Measurements from ENCODE around the gene KCNT1. TPM values are rescaled to one million over a fixed set of nuclear protein-coding genes. Genes with fewer than 3 reads are reported as not detected.

The KCNT1 gene
- total RNA-seq, 1 experiment from 2014 or later = 0.68 TPM

DNA sequence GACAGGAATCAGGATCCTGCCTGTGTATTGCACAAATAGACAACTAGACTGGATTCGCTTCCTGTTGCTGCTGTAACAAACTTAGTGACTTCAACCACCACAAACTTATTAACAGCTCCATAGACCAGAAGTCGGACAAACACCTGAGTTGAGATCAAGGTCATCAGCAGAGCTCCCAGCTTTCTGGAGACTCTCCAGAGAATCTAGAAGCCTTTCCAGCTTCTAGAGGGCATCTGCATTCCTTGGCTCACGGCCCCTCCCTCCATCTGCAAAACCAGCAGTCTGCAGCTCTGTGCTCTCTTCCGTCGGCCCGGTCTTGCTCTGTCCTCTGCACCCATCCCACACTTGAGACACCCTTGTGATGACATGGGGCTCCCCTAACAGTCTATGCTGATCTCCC is 99.1 kb downstream of the KCNT1 start:
- H3K9ac ChIP-seq (ENCODE audit: extremely low read depth, insufficient read length, low read length) = no peak overlapping the region
- H3K79me1 ChIP-seq (ENCODE audit: insufficient read depth, low read depth, low read length, poor library complexity, severe bottlenecking) = no peaks in the 10 kb centered on the region
- H3K9me3 ChIP-seq (ENCODE audit: control insufficient read depth, low read depth, low read length) = no peaks in the 10 kb centered on the region
- no peak overlapping the region for H4K5ac ChIP-seq (ENCODE audit: insufficient read length, low read depth, low read length)
- Mint-ChIP-seq H3K9me3 (no peaks in the 10 kb centered on the region; a peak in 1 of 5 replicates), H3K36me3 (ENCODE audit: insufficient read depth in 1 of 3, low read depth in 3 of 3) (no peaks in the 10 kb centered on the region), H3K4me3 (no peak overlapping the region), H3K27ac (no peak overlapping the region), H3K4me1 (peaks cover 10 to 23% of the 10 kb centered on the region in 2 experiments), H3K27me3 (ENCODE audit: low read depth) (no peaks in the 10 kb centered on the region; the same call in 1 of the 2 replicates)
- H3K79me2 ChIP-seq (ENCODE audit: insufficient read depth, low read length) = no peaks in the 10 kb centered on the region
- H3K27me3 ChIP-seq (ENCODE audit: insufficient read depth, low read length) = no peaks in the 10 kb centered on the region
- H3K27ac ChIP-seq (ENCODE audit: insufficient read length, low read depth, low read length) = no peak overlapping the region
- no peak overlapping the region for H2BK12ac ChIP-seq (ENCODE audit: insufficient read length, low read depth, low read length)
- no peak overlapping the region for H3K18ac ChIP-seq (ENCODE audit: insufficient read length, low read depth, low read length)
- no CpG with 5 or more reads among the region's 6 CpGs for WGBS (ENCODE audit: extremely low coverage, insufficient read length, low lambda C conversion rate)
- H2AK5ac ChIP-seq (ENCODE audit: insufficient read length, low read length) = no peak overlapping the region
- H4K20me1 ChIP-seq (ENCODE audit: control insufficient read depth, insufficient read depth, insufficient read length) = no peaks in the 10 kb centered on the region
- H3K4me1 ChIP-seq (ENCODE audit: insufficient read depth, low read length) = no peaks in the 10 kb centered on the region
- DNase-seq = no peak
- no peak overlapping the region for H2BK20ac ChIP-seq (ENCODE audit: low read depth, low read length, poor library complexity, severe bottlenecking)
- no peak overlapping the region for H3K4me2 ChIP-seq (ENCODE audit: insufficient read depth, insufficient read length, low read length)
- no peak overlapping the region for H3K23ac ChIP-seq (ENCODE audit: insufficient read length, low read depth, low read length)
- no peaks in the 10 kb centered on the region for H3K23me2 ChIP-seq (ENCODE audit: insufficient read length, low read depth, low read length, poor library complexity, severe bottlenecking)
- TF ChIP-seq, protein P1, sequence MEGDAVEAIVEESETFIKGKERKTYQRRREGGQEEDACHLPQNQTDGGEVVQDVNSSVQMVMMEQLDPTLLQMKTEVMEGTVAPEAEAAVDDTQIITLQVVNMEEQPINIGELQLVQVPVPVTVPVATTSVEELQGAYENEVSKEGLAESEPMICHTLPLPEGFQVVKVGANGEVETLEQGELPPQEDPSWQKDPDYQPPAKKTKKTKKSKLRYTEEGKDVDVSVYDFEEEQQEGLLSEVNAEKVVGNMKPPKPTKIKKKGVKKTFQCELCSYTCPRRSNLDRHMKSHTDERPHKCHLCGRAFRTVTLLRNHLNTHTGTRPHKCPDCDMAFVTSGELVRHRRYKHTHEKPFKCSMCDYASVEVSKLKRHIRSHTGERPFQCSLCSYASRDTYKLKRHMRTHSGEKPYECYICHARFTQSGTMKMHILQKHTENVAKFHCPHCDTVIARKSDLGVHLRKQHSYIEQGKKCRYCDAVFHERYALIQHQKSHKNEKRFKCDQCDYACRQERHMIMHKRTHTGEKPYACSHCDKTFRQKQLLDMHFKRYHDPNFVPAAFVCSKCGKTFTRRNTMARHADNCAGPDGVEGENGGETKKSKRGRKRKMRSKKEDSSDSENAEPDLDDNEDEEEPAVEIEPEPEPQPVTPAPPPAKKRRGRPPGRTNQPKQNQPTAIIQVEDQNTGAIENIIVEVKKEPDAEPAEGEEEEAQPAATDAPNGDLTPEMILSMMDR (conservative IDR thresholded peaks at IDR 0.05) = no peak
- H3T11ph ChIP-seq (ENCODE audit: low read length) = no peak overlapping the region
- H3K14ac ChIP-seq (ENCODE audit: insufficient read depth, low read length) = no peak overlapping the region
- no peak overlapping the region for H4K91ac ChIP-seq (ENCODE audit: insufficient read length, low read depth, low read length)
- no peak overlapping the region for H2BK5ac ChIP-seq (ENCODE audit: insufficient read length, low read length)
- H2BK15ac ChIP-seq (ENCODE audit: low read depth, low read length) = no peak overlapping the region
- H2BK120ac ChIP-seq (ENCODE audit: low read depth, low read length, poor library complexity, severe bottlenecking) = no peak overlapping the region
- no peak overlapping the region for H3K56ac ChIP-seq (ENCODE audit: insufficient read length, low read depth, low read length)
- H3K4ac ChIP-seq (ENCODE audit: low read depth, low read length) = no peak overlapping the region
- H4K8ac ChIP-seq (replicated peaks; ENCODE audit: insufficient read length, low read depth, low read length) = no peak overlapping the region
- no peak overlapping the region for H2AFZ ChIP-seq (ENCODE audit: low read length)
